AML-193 (cell line): Measurements from ENCODE around the gene RHBDF2.

Experiments
- DNase-seq, 2 experiments: peaks; one replicate each; lab custom pipeline; 2025; lab: John Stamatoyannopoulos, UW

RHBDF2 gene

GRCh38 chr17:76461765-76462555, 39.3 kb downstream of the RHBDF2 start:
- DNase-seq: no peak

- DNase-seq: no peak
Observed at GRCh38 chr17:76459674-76460073, 41.5 kb downstream of the RHBDF2 start.

- peak; percentile 48 to 55 for DNase-seq
Observed at GRCh38 chr17:76458580-76459490, 42.4 kb downstream of the RHBDF2 start.

- DNase-seq: no peak
Observed at GRCh38 chr17:76453431-76453743, 47.8 kb downstream of the RHBDF2 start.

GRCh38 chr17:76452660-76453430, 48.4 kb downstream of the RHBDF2 start, which contains the start of gene UBE2O:
Gene UBE2O (minus strand): TSS chr17:76453152. CDS start chr17:76453141, 11 bp downstream.
- DNase-seq: peak; percentile 84 to 90

GRCh38 chr17:76452127-76452659, 49.0 kb downstream of the RHBDF2 start:
- peak in 1 of 2 experiments; percentile 32 for DNase-seq

GRCh38 chr17:76451506-76451905, 49.7 kb downstream of the RHBDF2 start:
- DNase-seq: no peak

- DNase-seq: no peak
Observed at GRCh38 chr17:76449126-76449525, 52.1 kb downstream of the RHBDF2 start.

- no peak for DNase-seq
Observed at GRCh38 chr17:76447931-76448652, 53.1 kb downstream of the RHBDF2 start.

GRCh38 chr17:76446449-76447231, 54.6 kb downstream of the RHBDF2 start:
- no peak for DNase-seq

- no peak for DNase-seq
Observed at GRCh38 chr17:76445697-76446448, 55.4 kb downstream of the RHBDF2 start.

- no peak for DNase-seq
Observed at GRCh38 chr17:76444518-76445311, 56.5 kb downstream of the RHBDF2 start.

- peak in 1 of 2 experiments; percentile 15 for DNase-seq
Observed at GRCh38 chr17:76442341-76443338, 58.6 kb downstream of the RHBDF2 start.

- DNase-seq: no peak
Observed at GRCh38 chr17:76441686-76442340, 59.4 kb downstream of the RHBDF2 start.

- DNase-seq: no peak
Observed at GRCh38 chr17:76440751-76441362, 60.4 kb downstream of the RHBDF2 start.

GRCh38 chr17:76439314-76439928, 61.8 kb downstream of the RHBDF2 start:
- no peak for DNase-seq
